COLO668 (cell line): ENCODE results near the gene ZNF408.
A peak's percentile ranks its signal among the peaks of the same experiment; 100 is the strongest.
"Not testable (repeated sequence)": the region's sequence is repeated elsewhere in the genome, so short reads cannot be mapped to it uniquely, and the experiment has no call there.

ENCODE experiments used
- DNase-seq: peaks from one replicate; lab custom pipeline; 2025; ENCODE audit not compliant: unreplicated experiment; lab: John Stamatoyannopoulos, UW

The ZNF408 gene

GRCh38 chr11:46696212-46696558 lies 4.6 kb upstream of the ZNF408 start:
- no peak for DNase-seq

GRCh38 chr11:46697303-46697702 lies 3.5 kb upstream of the ZNF408 start:
- DNase-seq = no peak

- DNase-seq = no peak
These were observed 3.1 kb upstream of the ZNF408 start for GRCh38 chr11:46697723-46698122.

- DNase-seq = no peak
These were observed 2.2 kb upstream of the ZNF408 start for GRCh38 chr11:46698597-46698996.

GRCh38 chr11:46701078-46701654 lies 335 bp downstream of the ZNF408 start:
- DNase-seq = peak; percentile 30

GRCh38 chr11:46705070-46705688 lies 4.3 kb downstream of the ZNF408 start:
- DNase-seq = no peak

- no peak for DNase-seq
These were observed 6.1 kb downstream of the ZNF408 start for GRCh38 chr11:46706886-46707285.

GRCh38 chr11:46709351-46709750 lies 8.5 kb downstream of the ZNF408 start:
- DNase-seq = not testable (repeated sequence)

GRCh38 chr11:46710821-46711269 lies 10.0 kb downstream of the ZNF408 start:
- DNase-seq = no peak

GRCh38 chr11:46711303-46711702 lies 10.5 kb downstream of the ZNF408 start:
- DNase-seq = no peak

- DNase-seq = no peak
These were observed 12.2 kb downstream of the ZNF408 start for GRCh38 chr11:46712874-46713576.

GRCh38 chr11:46717825-46718154 lies 17.0 kb downstream of the ZNF408 start:
- DNase-seq = not testable (repeated sequence)

GRCh38 chr11:46718155-46719019 lies 17.6 kb downstream of the ZNF408 start:
- DNase-seq = peak; percentile 74

GRCh38 chr11:46719048-46719542 lies 18.3 kb downstream of the ZNF408 start, which contains the start of gene F2:
Gene F2, plus strand, starts transcription at chr11:46719213. Its CDS starts 23 bp downstream, at chr11:46719236.
- DNase-seq = no peak

- DNase-seq = no peak
These were observed 18.9 kb downstream of the ZNF408 start for GRCh38 chr11:46719543-46720218.

- DNase-seq = no peak
These were observed 20.5 kb downstream of the ZNF408 start for GRCh38 chr11:46721286-46721685.

- DNase-seq = no peak
These were observed 21.9 kb downstream of the ZNF408 start for GRCh38 chr11:46722566-46723358.

GRCh38 chr11:46723359-46723680 lies 22.5 kb downstream of the ZNF408 start:
- DNase-seq = no peak

- no peak for DNase-seq
These were observed 23.3 kb downstream of the ZNF408 start for GRCh38 chr11:46724088-46724487.
